Liver (tissue), 9 donors: ENCODE data around the gene FRMPD3. TPM values are rescaled to one million over a fixed set of nuclear protein-coding genes. Genes with fewer than 3 reads are reported as not detected.
"Not testable (repeated sequence)": the region's sequence is repeated elsewhere in the genome, so short reads cannot be mapped to it uniquely, and the experiment has no call there.

Source experiments
- DNase-seq: peaks from one replicate; pipeline ENCODE4 v3.0.0-alpha.2; 2017; ENCODE audit warnings: low spot score
- H3K27ac ChIP-seq, 2 donors: one replicate each; pipeline ENCODE4 v1.7.0; 2013; ENCODE audit warnings: inconsistent platforms in 2 of 2, low read length in 2 of 2, control low read depth in 1 of 2, low read depth in 1 of 2, mild to moderate bottlenecking in 1 of 2
- H3K27me3 ChIP-seq, 4 donors: one replicate each; pipeline versions ENCODE4 v1.6.1 to v1.7.0; 2013; ENCODE audit warnings: low read length in 3 of 4, inconsistent platforms in 1 of 4, mild to moderate bottlenecking in 1 of 4, moderate library complexity in 1 of 4; ENCODE audit not compliant: control insufficient read depth in 4 of 4, insufficient read depth in 4 of 4
- H3K36me3 ChIP-seq, 4 donors: one replicate each; pipeline versions ENCODE4 v1.6.1 to v1.7.0; 2013; ENCODE audit warnings: low read length in 3 of 4, mild to moderate bottlenecking in 3 of 4, low read depth in 1 of 4, moderate library complexity in 1 of 4; ENCODE audit not compliant: control insufficient read depth in 4 of 4, insufficient read depth in 3 of 4
- H3K4me1 ChIP-seq, 4 donors: one replicate each; pipeline versions ENCODE4 v1.6.1 to v1.7.0; 2013; ENCODE audit warnings: low read length in 3 of 4, mild to moderate bottlenecking in 3 of 4, moderate library complexity in 1 of 4; ENCODE audit not compliant: control insufficient read depth in 4 of 4, insufficient read depth in 4 of 4
- H3K4me3 ChIP-seq, 3 donors: one replicate each; pipeline versions ENCODE4 v1.6.1 to v1.7.0; 2013; ENCODE audit warnings: low read length in 3 of 3, control low read depth in 1 of 3, low read depth in 1 of 3, mild to moderate bottlenecking in 1 of 3
- H3K9ac ChIP-seq, 2 donors: one replicate each; pipeline ENCODE4 v1.7.0; 2013; ENCODE audit warnings: low read length in 2 of 2, mild to moderate bottlenecking in 2 of 2, moderate library complexity in 2 of 2, control low read depth in 1 of 2, low read depth in 1 of 2
- H3K9me3 ChIP-seq, 4 donors: one replicate each; pipeline versions ENCODE4 v1.6.1 to v1.7.0; 2013; ENCODE audit warnings: low read length in 3 of 4; ENCODE audit not compliant: control insufficient read depth in 4 of 4
- EGR1 ChIP-seq, 2 donors: IDR thresholded peaks; 2 replicates each; pipeline ENCODE4 v1.6.1; 2016 to 2018; ENCODE audit warnings: antibody characterized with exemption in 2 of 2, low read depth in 2 of 2
- FOXA1 ChIP-seq: IDR thresholded peaks from 2 replicates; pipeline ENCODE4 v1.6.1; 2016; ENCODE audit warnings: antibody characterized with exemption
- FOXA2 ChIP-seq: IDR thresholded peaks from 2 replicates; pipeline ENCODE4 v1.6.1; 2016; ENCODE audit warnings: antibody characterized with exemption
- GABPA ChIP-seq, 2 donors: IDR thresholded peaks in 1 of 2; conservative IDR thresholded peaks in 1 of 2; 2 replicates each; pipeline ENCODE4 v1.6.1; 2016; ENCODE audit warnings: antibody characterized with exemption in 2 of 2, mild to moderate bottlenecking in 1 of 2, moderate library complexity in 1 of 2
- HNF4A ChIP-seq, 2 donors: conservative IDR thresholded peaks; 2 replicates each; pipeline ENCODE4 v1.6.1; 2016; ENCODE audit warnings: antibody characterized with exemption in 2 of 2, mild to moderate bottlenecking in 2 of 2
- HNF4G ChIP-seq: IDR thresholded peaks from 2 replicates; pipeline ENCODE4 v1.6.1; 2016; ENCODE audit warnings: antibody characterized with exemption
- JUND ChIP-seq, 2 donors: IDR thresholded peaks; 2 replicates each; pipeline ENCODE4 v1.6.1; 2016; ENCODE audit warnings: antibody characterized with exemption in 2 of 2
- NR2F2 ChIP-seq: IDR thresholded peaks from 2 replicates; pipeline ENCODE4 v1.6.1; 2016; ENCODE audit warnings: antibody characterized with exemption
- RAD21 ChIP-seq, 2 donors: IDR thresholded peaks; 2 replicates each; pipeline ENCODE4 v1.6.1; 2016; ENCODE audit warnings: antibody characterized with exemption in 2 of 2, mild to moderate bottlenecking in 2 of 2
- RXRA ChIP-seq, 2 donors: IDR thresholded peaks; 2 replicates each; pipeline ENCODE4 v1.6.1; 2017 to 2018; ENCODE audit warnings: antibody characterized with exemption in 2 of 2, mild to moderate bottlenecking in 1 of 2
- SP1 ChIP-seq: IDR thresholded peaks from 2 replicates; pipeline ENCODE4 v1.6.1; 2018; ENCODE audit warnings: antibody characterized with exemption, mild to moderate bottlenecking
- TAF1 ChIP-seq: conservative IDR thresholded peaks from 2 replicates; pipeline ENCODE4 v1.6.1; 2016; ENCODE audit warnings: antibody characterized with exemption, mild to moderate bottlenecking
- YY1 ChIP-seq: IDR thresholded peaks from 2 replicates; pipeline ENCODE4 v1.6.1; 2016; ENCODE audit warnings: antibody characterized with exemption, mild to moderate bottlenecking
- WGBS: extraction: QIAGEN DNeasy Blood & Tissue Kit; methylation state at CpG from one replicate; pipeline ENCODE4 v1.1.7; 2013; 5-methylcytosine and 5-hydroxymethylcytosine counted together
- polyA plus RNA-seq, 2 donors: library from polyadenylated mRNA; stranded (reverse) in 1 of 2; unstranded in 1 of 2; fragments of 200-250 nt in 1 of 2; fragments of >200 nt in 1 of 2; fragmentation: Nextera tagmentation in 1 of 2; extraction: Ambion mirVana in 1 of 2; gene quantifications; one replicate each; pipeline versions ENCODE4 v1.2.1 to v1.2.3, GENCODE V29; 2013 to 2015
- total RNA-seq, 2 donors: library from RNA; depleted of rRNA; stranded (reverse); fragments of >200 nt; gene quantifications; one replicate each; pipeline ENCODE4 v1.2.3, GENCODE V29; 2014
- TF ChIP-seq, protein P1 (sequence below): IDR thresholded peaks from 2 replicates; pipeline ENCODE4 v1.6.1; 2016; ENCODE audit warnings: antibody characterized with exemption
- TF ChIP-seq, protein P2 (sequence below): IDR thresholded peaks from 2 replicates; pipeline ENCODE4 v1.6.1; 2016; ENCODE audit warnings: antibody characterized with exemption
- TF ChIP-seq, protein P3 (sequence below): fragments of 150-350 bp; IDR thresholded peaks from 2 replicates; pipeline ENCODE4 v1.5.1; 2017; ENCODE audit warnings: improper control_type of control experiment, low read depth, low read length; ENCODE audit not compliant: missing input control
- TF ChIP-seq, protein P4 (sequence below): IDR thresholded peaks from 2 replicates; pipeline ENCODE4 v1.6.1; 2016; ENCODE audit warnings: antibody characterized with exemption, mild to moderate bottlenecking
- TF ChIP-seq, protein P5 (sequence below): IDR thresholded peaks from 2 replicates; pipeline ENCODE4 v1.6.1; 2016; ENCODE audit warnings: antibody characterized with exemption
- donor health status: healthy.
- donor health status: healthy.
- donor health status: healthy.
- donor health status: healthy.
- donor health status: healthy.

FRMPD3 gene
- total and polyA plus RNA-seq, 4 donors = under 0.01 to 0.01 TPM; not detected in 2

DNA sequence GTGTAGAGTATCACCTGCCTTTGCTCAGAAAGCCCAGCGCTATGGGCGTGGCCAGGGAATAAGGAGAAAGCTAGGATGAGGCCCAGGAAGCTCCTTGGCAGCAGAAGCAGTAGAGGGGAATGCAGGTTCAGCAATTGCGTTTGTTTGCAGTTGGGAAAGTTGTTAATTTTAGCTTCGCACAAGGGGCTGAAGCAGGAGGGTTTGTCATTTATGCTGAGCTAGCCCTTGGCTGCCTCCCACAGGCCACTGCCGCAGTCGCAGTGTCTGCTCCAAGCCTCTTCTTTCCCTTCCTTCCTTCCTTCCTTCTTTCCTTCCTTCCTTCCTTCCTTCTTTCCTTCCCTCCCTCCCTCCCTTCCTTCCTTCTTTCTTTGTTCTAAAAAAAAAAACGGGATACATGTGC, 21.5 kb downstream of the FRMPD3 start:
- Histone ChIP-seq H3K27ac (no peak overlapping the region), H3K9ac (no peak overlapping the region), H3K27me3 (no peaks in the 10 kb centered on the region), H3K4me3 (no peak overlapping the region), H3K36me3 (no peaks in the 10 kb centered on the region), H3K9me3 (no peaks in the 10 kb centered on the region), H3K4me1 (no peaks in the 10 kb centered on the region)
- no peak for DNase-seq
- 49% methylated on average over 7 of the region's 7 CpGs for WGBS
- TF ChIP-seq SP1 (no peak), RAD21 (IDR thresholded peaks at IDR 0.05) (peak in 1 of 2 donors; percentile 8)

DNA sequence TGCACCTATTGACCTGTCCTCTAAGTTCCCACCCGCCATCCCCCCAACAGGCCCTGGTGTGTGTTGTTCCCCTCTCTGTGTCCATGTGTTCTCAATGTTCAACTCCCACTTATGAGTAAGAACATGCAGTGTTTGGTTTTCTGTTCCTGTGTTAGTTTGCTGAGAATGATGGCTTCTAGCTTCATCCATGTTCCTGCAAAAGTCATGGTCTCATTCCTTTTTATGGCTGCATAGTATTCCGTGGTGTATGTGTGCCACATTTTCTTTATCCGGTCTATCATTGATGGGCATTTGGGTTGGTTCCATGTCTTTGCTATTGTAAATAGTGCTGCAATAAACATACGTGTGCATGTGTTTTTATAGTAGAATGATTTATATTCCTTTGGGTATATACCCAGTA, 22.0 kb downstream of the FRMPD3 start:
- not testable (repeated sequence) for H3K9ac ChIP-seq, H3K4me3 ChIP-seq, H3K4me1 ChIP-seq, DNase-seq, H3K36me3 ChIP-seq, H3K27me3 ChIP-seq, H3K27ac ChIP-seq, H3K9me3 ChIP-seq
- 82% methylated on average over 4 of the region's 4 CpGs for WGBS

DNA sequence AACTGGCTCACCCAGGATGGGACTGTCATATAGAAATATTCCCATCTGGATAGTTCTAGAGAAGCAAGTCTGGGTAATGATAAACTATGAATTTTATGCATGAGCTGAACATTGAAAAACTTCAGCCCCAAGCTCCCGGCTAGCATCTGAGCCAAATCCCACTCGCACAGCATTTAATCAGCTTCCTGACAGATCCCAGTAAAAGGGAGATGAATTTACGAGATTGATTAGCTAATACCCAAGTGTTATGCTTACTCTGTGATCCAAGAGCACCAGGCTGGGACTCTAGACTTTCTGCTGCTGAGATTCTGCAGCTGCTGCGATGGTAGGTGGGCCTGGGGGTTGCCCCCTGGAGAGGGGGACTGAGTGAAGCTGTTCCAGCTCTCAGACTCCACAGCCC, 28.0 kb downstream of the FRMPD3 start:
- H3K9ac ChIP-seq = no peak overlapping the region
- H3K27me3 ChIP-seq = peaks cover 0 to 3% (median 0%) of the 10 kb centered on the region in 4 donors
- no peak for DNase-seq
- no peak overlapping the region for H3K4me3 ChIP-seq
- no peaks in the 10 kb centered on the region for H3K9me3 ChIP-seq
- no peaks in the 10 kb centered on the region for H3K4me1 ChIP-seq
- H3K27ac ChIP-seq = no peak overlapping the region
- TF ChIP-seq, protein P1, sequence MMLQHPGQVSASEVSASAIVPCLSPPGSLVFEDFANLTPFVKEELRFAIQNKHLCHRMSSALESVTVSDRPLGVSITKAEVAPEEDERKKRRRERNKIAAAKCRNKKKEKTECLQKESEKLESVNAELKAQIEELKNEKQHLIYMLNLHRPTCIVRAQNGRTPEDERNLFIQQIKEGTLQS = no peak
- TF ChIP-seq, protein P2, sequence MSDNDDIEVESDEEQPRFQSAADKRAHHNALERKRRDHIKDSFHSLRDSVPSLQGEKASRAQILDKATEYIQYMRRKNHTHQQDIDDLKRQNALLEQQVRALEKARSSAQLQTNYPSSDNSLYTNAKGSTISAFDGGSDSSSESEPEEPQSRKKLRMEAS = no peak
- TF ChIP-seq, protein P3, sequence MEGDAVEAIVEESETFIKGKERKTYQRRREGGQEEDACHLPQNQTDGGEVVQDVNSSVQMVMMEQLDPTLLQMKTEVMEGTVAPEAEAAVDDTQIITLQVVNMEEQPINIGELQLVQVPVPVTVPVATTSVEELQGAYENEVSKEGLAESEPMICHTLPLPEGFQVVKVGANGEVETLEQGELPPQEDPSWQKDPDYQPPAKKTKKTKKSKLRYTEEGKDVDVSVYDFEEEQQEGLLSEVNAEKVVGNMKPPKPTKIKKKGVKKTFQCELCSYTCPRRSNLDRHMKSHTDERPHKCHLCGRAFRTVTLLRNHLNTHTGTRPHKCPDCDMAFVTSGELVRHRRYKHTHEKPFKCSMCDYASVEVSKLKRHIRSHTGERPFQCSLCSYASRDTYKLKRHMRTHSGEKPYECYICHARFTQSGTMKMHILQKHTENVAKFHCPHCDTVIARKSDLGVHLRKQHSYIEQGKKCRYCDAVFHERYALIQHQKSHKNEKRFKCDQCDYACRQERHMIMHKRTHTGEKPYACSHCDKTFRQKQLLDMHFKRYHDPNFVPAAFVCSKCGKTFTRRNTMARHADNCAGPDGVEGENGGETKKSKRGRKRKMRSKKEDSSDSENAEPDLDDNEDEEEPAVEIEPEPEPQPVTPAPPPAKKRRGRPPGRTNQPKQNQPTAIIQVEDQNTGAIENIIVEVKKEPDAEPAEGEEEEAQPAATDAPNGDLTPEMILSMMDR = no peak
- TF ChIP-seq, protein P4, sequence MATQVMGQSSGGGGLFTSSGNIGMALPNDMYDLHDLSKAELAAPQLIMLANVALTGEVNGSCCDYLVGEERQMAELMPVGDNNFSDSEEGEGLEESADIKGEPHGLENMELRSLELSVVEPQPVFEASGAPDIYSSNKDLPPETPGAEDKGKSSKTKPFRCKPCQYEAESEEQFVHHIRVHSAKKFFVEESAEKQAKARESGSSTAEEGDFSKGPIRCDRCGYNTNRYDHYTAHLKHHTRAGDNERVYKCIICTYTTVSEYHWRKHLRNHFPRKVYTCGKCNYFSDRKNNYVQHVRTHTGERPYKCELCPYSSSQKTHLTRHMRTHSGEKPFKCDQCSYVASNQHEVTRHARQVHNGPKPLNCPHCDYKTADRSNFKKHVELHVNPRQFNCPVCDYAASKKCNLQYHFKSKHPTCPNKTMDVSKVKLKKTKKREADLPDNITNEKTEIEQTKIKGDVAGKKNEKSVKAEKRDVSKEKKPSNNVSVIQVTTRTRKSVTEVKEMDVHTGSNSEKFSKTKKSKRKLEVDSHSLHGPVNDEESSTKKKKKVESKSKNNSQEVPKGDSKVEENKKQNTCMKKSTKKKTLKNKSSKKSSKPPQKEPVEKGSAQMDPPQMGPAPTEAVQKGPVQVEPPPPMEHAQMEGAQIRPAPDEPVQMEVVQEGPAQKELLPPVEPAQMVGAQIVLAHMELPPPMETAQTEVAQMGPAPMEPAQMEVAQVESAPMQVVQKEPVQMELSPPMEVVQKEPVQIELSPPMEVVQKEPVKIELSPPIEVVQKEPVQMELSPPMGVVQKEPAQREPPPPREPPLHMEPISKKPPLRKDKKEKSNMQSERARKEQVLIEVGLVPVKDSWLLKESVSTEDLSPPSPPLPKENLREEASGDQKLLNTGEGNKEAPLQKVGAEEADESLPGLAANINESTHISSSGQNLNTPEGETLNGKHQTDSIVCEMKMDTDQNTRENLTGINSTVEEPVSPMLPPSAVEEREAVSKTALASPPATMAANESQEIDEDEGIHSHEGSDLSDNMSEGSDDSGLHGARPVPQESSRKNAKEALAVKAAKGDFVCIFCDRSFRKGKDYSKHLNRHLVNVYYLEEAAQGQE = no peak
- TF ChIP-seq GABPA (IDR thresholded peaks at IDR 0.05 in 1 of 2, conservative IDR thresholded peaks at IDR 0.05 in 1 of 2) (no peak), RXRA (IDR thresholded peaks at IDR 0.05) (no peak), SP1 (no peak), HNF4G (no peak), NR2F2 (no peak), JUND (IDR thresholded peaks at IDR 0.05) (no peak), EGR1 (IDR thresholded peaks at IDR 0.05; ENCODE audit: low read depth in 2 of 2) (no peak), HNF4A (conservative IDR thresholded peaks at IDR 0.05) (no peak), FOXA1 (no peak), TAF1 (no peak), YY1 (no peak), RAD21 (IDR thresholded peaks at IDR 0.05) (no peak), FOXA2 (no peak)
- TF ChIP-seq, protein P5, sequence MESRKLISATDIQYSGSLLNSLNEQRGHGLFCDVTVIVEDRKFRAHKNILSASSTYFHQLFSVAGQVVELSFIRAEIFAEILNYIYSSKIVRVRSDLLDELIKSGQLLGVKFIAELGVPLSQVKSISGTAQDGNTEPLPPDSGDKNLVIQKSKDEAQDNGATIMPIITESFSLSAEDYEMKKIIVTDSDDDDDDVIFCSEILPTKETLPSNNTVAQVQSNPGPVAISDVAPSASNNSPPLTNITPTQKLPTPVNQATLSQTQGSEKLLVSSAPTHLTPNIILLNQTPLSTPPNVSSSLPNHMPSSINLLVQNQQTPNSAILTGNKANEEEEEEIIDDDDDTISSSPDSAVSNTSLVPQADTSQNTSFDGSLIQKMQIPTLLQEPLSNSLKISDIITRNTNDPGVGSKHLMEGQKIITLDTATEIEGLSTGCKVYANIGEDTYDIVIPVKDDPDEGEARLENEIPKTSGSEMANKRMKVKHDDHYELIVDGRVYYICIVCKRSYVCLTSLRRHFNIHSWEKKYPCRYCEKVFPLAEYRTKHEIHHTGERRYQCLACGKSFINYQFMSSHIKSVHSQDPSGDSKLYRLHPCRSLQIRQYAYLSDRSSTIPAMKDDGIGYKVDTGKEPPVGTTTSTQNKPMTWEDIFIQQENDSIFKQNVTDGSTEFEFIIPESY = no peak
- 60% methylated on average over 4 of the region's 4 CpGs for WGBS
- no peaks in the 10 kb centered on the region for H3K36me3 ChIP-seq
